K562 (cell line): ENCODE results near the gene HOXC11.

ENCODE experiments used
- CCNT2 ChIP-seq: IDR thresholded peaks from 2 replicates; pipeline ENCODE4 v1.6.1; 2011; ENCODE audit warnings: borderline replicate concordance, low read depth, mild to moderate bottlenecking, moderate library complexity, mixed read lengths, low read length; ENCODE audit not compliant: insufficient read length; ENCODE audit errors: extremely low read depth
- CTCF ChIP-seq, 3 experiments: IDR thresholded peaks in 2 of 3; conservative IDR thresholded peaks in 1 of 3; 2 replicates each; pipeline ENCODE4 v1.5.1; 2011 to 2012; ENCODE audit warnings: low read length in 3 of 3, mild to moderate bottlenecking in 3 of 3, control low read depth in 2 of 3, improper control_type of control experiment in 1 of 3, inconsistent platforms in 1 of 3, low read depth in 1 of 3, mixed read lengths in 1 of 3, moderate library complexity in 1 of 3; ENCODE audit not compliant: insufficient read depth in 2 of 3
- FOS ChIP-seq: IDR thresholded peaks from 3 replicates; pipeline ENCODE4 v1.6.1; 2011; ENCODE audit not compliant: insufficient read length; ENCODE audit errors: extremely low read depth
- FOXK2 ChIP-seq, 2 experiments: fragments of 450-650 bp; IDR thresholded peaks in 1 of 2; conservative IDR thresholded peaks in 1 of 2; 2 replicates each; pipeline ENCODE4 v1.6.1; 2016; ENCODE audit warnings: low read depth in 2 of 2, mild to moderate bottlenecking in 1 of 2
- RAD21 ChIP-seq, 2 experiments: fragments of 250-450 bp in 1 of 2; fragments of 450-650 bp in 1 of 2; sonication (Bioruptor Pico) in 1 of 2; formaldehyde crosslinking in 1 of 2; IDR thresholded peaks in 1 of 2; conservative IDR thresholded peaks in 1 of 2; 2 replicates each; pipeline versions ENCODE4 v1.4.0 to v1.8.0; 2020 to 2022; ENCODE audit warnings: mild to moderate bottlenecking in 2 of 2, moderate library complexity in 1 of 2
- STAG1 ChIP-seq: sonication (generic); formaldehyde crosslinking; IDR thresholded peaks from 2 replicates; pipeline ENCODE4 v1.5.0; 2020; ENCODE audit warnings: missing genetic modification reagents, borderline replicate concordance
- TFAP4 ChIP-seq: sonication (generic); formaldehyde crosslinking; IDR thresholded peaks from 2 replicates; pipeline ENCODE4 v1.8.0; 2022; ENCODE audit warnings: missing genetic modification reagents, mild to moderate bottlenecking, moderate library complexity, borderline replicate concordance
- ZNF561 ChIP-seq: fragments of 450-650 bp; formaldehyde crosslinking; conservative IDR thresholded peaks from 2 replicates; pipeline ENCODE4 v1.4.0; 2020; ENCODE audit warnings: mild to moderate bottlenecking, moderate library complexity

DNA sequence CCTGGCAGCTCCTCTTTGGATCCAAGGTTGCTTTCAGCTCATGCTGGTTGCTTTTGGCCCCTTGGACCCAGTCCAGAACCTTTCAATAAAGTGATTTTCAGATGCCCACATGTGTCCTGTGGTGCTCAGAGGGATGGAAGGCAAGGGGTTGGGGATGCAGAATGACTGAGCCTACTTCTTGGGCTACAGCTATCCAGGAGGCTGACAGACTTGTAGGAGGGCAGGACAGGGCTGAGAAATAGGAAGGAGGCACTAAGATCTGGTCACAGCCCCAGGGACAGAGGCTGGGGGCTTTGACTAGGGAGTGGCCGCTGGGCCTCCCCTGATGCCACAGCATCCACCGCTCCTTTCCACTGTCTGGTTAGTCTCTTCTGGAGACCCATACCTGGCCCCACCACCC, 1.2 kb upstream of the HOXC11 start:
- TF ChIP-seq RAD21 (CRISPR knock-in tag; conservative IDR thresholded peaks at IDR 0.05 in 1 of 2, IDR thresholded peaks at IDR 0.05 in 1 of 2) (no peak), FOS (no peak), CCNT2 (no peak), STAG1 (CRISPR knock-in tag) (no peak), CTCF (IDR thresholded peaks at IDR 0.05 in 2 of 3, conservative IDR thresholded peaks at IDR 0.05 in 1 of 3; ENCODE audit: insufficient read depth in 2 of 3, low read depth in 1 of 3, low read length in 3 of 3) (no peak), ZNF561 (no peak), FOXK2 (conservative IDR thresholded peaks at IDR 0.05 in 1 of 2, IDR thresholded peaks at IDR 0.05 in 1 of 2; ENCODE audit: low read depth in 2 of 2) (no peak), TFAP4 (no peak)
